ENCODE results near the gene RTN4R. TPM values are rescaled to one million over a fixed set of nuclear protein-coding genes. Genes with fewer than 3 reads are reported as not detected.

Gene RTN4R
- total RNA-seq, 1 donor from 2014 or later: 9.8 TPM

DNA sequence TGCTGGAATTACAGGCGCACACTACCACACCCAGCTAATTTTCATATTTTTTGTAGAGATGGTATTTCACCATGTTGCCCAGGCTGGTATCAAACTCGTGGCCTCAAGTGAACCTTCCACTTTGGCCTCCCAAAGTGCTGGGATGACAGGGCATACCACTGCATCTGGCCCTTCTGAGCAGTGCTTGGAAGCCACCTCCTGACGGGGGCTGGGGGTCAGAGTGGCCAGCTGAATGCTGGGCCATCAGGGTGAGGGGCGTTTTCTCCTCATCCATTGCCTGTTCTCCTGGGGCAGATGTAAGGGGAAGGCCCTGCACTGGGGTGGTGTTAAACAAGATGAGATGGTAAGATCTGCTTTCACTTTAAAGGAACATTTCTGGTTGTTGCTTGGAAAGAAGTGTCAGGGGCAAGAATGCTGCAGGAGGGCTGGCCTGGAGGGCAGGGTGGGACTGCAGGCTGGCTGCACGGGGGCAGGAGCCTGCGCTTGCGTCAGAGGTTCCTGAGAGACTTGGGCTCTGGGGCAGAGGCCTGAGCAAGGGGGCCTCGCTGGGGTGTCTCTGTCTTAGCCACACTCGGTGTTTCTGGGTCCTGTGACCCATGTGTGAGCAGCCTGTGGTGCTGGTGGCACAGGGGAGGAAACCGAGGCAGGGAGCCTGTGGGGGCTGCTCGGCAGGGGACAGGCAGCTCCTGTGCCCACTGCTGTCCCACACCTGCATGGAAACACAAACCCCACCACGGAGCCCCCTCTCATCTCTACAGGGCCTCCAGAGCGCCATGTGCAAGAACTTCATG is 34.5 kb upstream of the RTN4R start:
- intact Hi-C loops (cut with DNase I): no loop called here
- no peaks in the 10 kb centered on the region for H3K4me1 ChIP-seq
- no peaks in the 10 kb centered on the region for H3K36me3 ChIP-seq
- no peak overlapping the region for H3K27ac ChIP-seq
- no peak for ATAC-seq
- H3K9me3 ChIP-seq: no peaks in the 10 kb centered on the region
- peaks cover 6% of the 10 kb centered on the region for H3K27me3 ChIP-seq
- no peak overlapping the region for H3K4me3 ChIP-seq
- no peak for DNase-seq
- TF ChIP-seq CTCF (IDR thresholded peaks at IDR 0.05): no peak

GRCh38 chr22:20299746-20300136 is 31.6 kb upstream of the RTN4R start:
- Histone ChIP-seq H3K36me3 (no peaks in the 10 kb centered on the region), H3K27me3 (peaks cover 6% of the 10 kb centered on the region), H3K27ac (no peak overlapping the region), H3K4me3 (peak overlapping the region; percentile 60), H3K9me3 (no peaks in the 10 kb centered on the region), H3K4me1 (no peaks in the 10 kb centered on the region)
- DNase-seq: peak; percentile 84
- intact Hi-C loops (cut with DNase I): no loop called here
- ATAC-seq: peak; percentile 63
- TF ChIP-seq CTCF (IDR thresholded peaks at IDR 0.05): no peak

- intact Hi-C loops (cut with DNase I): no loop called here
- H3K9me3 ChIP-seq: no peaks in the 10 kb centered on the region
- ATAC-seq: peak; percentile 94
- H3K27me3 ChIP-seq: peaks cover 6% of the 10 kb centered on the region
- peak overlapping the region; percentile 60 for H3K4me3 ChIP-seq
- H3K36me3 ChIP-seq: no peaks in the 10 kb centered on the region
- DNase-seq: peak; percentile 95
- TF ChIP-seq CTCF (IDR thresholded peaks at IDR 0.05): no peak
- no peak overlapping the region for H3K27ac ChIP-seq
- H3K4me1 ChIP-seq: no peaks in the 10 kb centered on the region
Measured at GRCh38 chr22:20298803-20299745, 31.0 kb upstream of the RTN4R start.

GRCh38 chr22:20298110-20298802 is 30.1 kb upstream of the RTN4R start:
- Histone ChIP-seq H3K4me3 (peak overlapping the region; percentile 60), H3K9me3 (no peaks in the 10 kb centered on the region), H3K36me3 (no peaks in the 10 kb centered on the region), H3K4me1 (no peaks in the 10 kb centered on the region), H3K27ac (no peak overlapping the region), H3K27me3 (peaks cover 6% of the 10 kb centered on the region)
- intact Hi-C loops (cut with DNase I): no loop called here
- DNase-seq (no peak), ATAC-seq (no peak)
- no peak for TF ChIP-seq CTCF (IDR thresholded peaks at IDR 0.05)

DNA sequence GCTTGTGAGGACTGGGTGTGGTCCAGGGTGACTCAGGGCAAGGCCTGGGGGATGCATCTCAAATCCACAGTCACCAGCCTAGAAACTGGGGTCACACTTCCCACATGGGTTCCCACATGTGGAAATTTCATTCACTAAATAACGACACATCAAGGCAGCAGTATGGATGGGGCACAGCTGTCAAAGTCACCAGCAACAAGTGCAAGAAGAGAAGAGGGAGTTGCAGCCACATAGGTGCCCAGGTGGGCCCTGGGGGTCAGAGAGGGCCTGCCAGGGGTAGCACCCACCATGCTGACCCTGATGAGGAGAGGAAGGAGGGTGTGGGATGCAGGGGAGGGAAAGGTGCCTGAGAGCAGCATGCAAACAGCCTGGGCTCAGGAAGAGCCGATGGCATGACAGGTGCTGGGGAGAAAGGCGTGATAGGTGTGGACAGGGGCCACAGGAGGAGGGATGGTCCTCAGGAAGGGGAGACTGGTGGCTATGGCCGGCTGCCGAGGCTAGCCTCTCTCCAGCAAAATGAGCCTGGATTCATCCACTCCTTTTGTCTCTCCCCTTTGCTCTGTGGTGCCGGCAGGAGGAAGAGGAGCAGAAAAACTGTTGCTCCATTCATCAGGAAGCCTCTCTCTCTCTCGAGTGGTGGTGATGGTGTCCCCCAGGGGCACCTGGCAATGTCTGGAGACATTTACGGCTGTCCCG is 29.4 kb upstream of the RTN4R start:
- H3K4me1 ChIP-seq: no peaks in the 10 kb centered on the region
- ATAC-seq (no peak), DNase-seq (no peak)
- H3K36me3 ChIP-seq: no peaks in the 10 kb centered on the region
- TF ChIP-seq CTCF (IDR thresholded peaks at IDR 0.05): no peak
- no peaks in the 10 kb centered on the region for H3K9me3 ChIP-seq
- no peak overlapping the region for H3K4me3 ChIP-seq
- intact Hi-C loops (cut with DNase I): no loop called here
- H3K27me3 ChIP-seq: peaks cover 3% of the 10 kb centered on the region
- H3K27ac ChIP-seq: no peak overlapping the region

All from upper lobe of right lung (tissue), 1 donor.